ENCODE results near the gene HEATR3.

GRCh38 chr16:50037662-50038220 lies 28.0 kb upstream of the HEATR3 start:
- TF ChIP-seq EP300 (IDR thresholded peaks at IDR 0.05; ENCODE audit: low read depth), result no peak
- TF ChIP-seq POLR2A (IDR thresholded peaks at IDR 0.05), result no peak

All from transverse colon (tissue), 1 donor.